ENCODE data around the gene CYBC1. TPM values are rescaled to one million over a fixed set of nuclear protein-coding genes. Genes with fewer than 3 reads are reported as not detected.
"Not testable (repeated sequence)": the region's sequence is repeated elsewhere in the genome, so short reads cannot be mapped to it uniquely, and the experiment has no call there.

CYBC1 gene
- polyA plus RNA-seq, 1 experiment: 118 TPM

DNA sequence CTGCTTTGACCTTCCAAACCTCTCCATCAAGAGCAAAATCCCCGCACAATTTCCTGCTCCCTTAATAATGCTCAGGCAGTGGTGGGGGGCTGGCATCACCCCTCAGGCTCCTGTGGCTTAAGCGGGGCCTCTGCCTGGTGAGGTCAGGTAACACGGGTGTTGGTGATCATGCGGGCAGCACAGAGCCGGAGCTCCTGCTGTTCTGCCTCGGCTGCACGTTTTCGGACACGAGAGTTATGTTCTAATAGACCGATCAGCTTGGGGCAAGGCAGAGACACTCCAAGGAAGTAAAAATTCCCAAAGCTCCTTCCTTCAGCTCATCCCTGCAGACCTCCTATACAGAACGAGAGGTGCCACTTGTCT, 14.0 kb upstream of the CYBC1 start:
- TF ChIP-seq, protein P1, sequence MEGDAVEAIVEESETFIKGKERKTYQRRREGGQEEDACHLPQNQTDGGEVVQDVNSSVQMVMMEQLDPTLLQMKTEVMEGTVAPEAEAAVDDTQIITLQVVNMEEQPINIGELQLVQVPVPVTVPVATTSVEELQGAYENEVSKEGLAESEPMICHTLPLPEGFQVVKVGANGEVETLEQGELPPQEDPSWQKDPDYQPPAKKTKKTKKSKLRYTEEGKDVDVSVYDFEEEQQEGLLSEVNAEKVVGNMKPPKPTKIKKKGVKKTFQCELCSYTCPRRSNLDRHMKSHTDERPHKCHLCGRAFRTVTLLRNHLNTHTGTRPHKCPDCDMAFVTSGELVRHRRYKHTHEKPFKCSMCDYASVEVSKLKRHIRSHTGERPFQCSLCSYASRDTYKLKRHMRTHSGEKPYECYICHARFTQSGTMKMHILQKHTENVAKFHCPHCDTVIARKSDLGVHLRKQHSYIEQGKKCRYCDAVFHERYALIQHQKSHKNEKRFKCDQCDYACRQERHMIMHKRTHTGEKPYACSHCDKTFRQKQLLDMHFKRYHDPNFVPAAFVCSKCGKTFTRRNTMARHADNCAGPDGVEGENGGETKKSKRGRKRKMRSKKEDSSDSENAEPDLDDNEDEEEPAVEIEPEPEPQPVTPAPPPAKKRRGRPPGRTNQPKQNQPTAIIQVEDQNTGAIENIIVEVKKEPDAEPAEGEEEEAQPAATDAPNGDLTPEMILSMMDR (IDR thresholded peaks at IDR 0.05; ENCODE audit: insufficient read depth, low read depth, low read length): no peak
- POLR2A ChIA-PET: no interaction called here
- Histone ChIP-seq H3K4me3 (ENCODE audit: low read depth, low read length) (no peak overlapping the region), H3K36me3 (ENCODE audit: control insufficient read depth, insufficient read depth, low read length) (peaks cover 43% of the 10 kb centered on the region), H3K27me3 (ENCODE audit: control insufficient read depth, insufficient read depth, low read length) (no peaks in the 10 kb centered on the region)
- no peak for DNase-seq (ENCODE audit: low read depth)
- CTCF ChIA-PET: no interaction called here

DNA sequence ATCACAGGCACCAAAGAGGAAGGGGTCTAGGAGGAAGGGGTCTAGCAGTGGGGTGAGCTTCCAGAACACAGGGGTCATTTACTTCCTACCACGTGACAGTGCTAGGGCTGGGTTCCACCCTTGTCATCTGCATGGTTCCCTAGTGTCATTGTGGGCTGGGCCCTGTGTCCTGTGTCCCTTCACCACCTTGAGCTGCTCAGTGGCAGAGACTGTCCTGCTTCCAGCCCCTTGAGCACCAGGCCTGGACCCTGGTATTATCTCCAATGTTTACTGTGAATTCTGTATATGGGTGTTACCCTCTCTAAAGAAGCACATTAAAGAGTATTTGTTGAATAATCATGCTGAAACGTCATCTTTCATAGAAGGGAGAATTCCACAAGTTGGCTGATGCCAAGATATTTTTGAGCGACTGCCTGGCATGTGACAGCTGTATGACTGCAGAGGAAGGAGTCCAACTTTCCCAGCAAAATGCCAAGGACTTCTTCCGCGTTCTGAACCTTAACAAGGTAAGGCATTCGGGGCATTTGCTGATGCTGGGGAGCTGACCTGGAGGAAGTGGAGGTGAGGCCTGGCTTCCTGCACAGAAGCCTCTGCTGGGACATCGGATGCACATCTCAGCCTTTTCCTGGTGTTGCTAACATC, 13.5 kb upstream of the CYBC1 start:
- no peak overlapping the region for H3K4me3 ChIP-seq (ENCODE audit: low read depth, low read length)
- ChIA-PET CTCF (interaction anchor here (1.2 kb wide), 1 partner anchor 28 kb away, joined by 4 read pairs; no protein-coding TSS in a partner anchor), POLR2A (no interaction called here)
- TF ChIP-seq, protein P1 (IDR thresholded peaks at IDR 0.05; ENCODE audit: insufficient read depth, low read depth, low read length): no peak
- H3K27me3 ChIP-seq (ENCODE audit: control insufficient read depth, insufficient read depth, low read length): no peaks in the 10 kb centered on the region
- no peak for DNase-seq (ENCODE audit: low read depth)
- peaks cover 40% of the 10 kb centered on the region for H3K36me3 ChIP-seq (ENCODE audit: control insufficient read depth, insufficient read depth, low read length)

DNA sequence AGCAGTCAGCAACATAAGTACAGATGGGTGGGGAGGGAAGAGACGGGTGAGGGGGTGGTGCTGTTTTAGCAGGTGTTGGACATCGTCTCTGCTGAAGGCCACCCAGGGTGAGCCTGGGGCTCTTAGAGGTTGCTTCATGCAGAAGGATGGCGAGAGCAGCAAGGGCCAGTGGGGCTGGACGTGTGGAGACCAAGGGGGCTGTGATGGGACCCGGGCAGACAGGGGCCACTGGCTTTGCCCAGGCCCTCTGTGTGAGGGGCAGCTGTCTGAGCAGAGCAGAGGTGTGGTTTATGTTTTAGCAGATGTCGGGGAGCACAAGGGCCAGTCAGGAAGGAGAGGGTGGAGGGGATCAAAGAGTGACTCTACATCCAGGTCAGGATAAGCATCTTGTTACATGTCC, 12.8 kb upstream of the CYBC1 start:
- DNase-seq (ENCODE audit: low read depth): no peak
- POLR2A ChIA-PET: no interaction called here
- no peaks in the 10 kb centered on the region for H3K27me3 ChIP-seq (ENCODE audit: control insufficient read depth, insufficient read depth, low read length)
- CTCF ChIA-PET: interaction anchor here (1.2 kb wide), 1 partner anchor 29 kb away, joined by 4 read pairs; no protein-coding TSS in a partner anchor
- H3K4me3 ChIP-seq (ENCODE audit: low read depth, low read length): no peak overlapping the region
- peaks cover 38% of the 10 kb centered on the region for H3K36me3 ChIP-seq (ENCODE audit: control insufficient read depth, insufficient read depth, low read length)
- TF ChIP-seq, protein P1 (IDR thresholded peaks at IDR 0.05; ENCODE audit: insufficient read depth, low read depth, low read length): no peak

DNA sequence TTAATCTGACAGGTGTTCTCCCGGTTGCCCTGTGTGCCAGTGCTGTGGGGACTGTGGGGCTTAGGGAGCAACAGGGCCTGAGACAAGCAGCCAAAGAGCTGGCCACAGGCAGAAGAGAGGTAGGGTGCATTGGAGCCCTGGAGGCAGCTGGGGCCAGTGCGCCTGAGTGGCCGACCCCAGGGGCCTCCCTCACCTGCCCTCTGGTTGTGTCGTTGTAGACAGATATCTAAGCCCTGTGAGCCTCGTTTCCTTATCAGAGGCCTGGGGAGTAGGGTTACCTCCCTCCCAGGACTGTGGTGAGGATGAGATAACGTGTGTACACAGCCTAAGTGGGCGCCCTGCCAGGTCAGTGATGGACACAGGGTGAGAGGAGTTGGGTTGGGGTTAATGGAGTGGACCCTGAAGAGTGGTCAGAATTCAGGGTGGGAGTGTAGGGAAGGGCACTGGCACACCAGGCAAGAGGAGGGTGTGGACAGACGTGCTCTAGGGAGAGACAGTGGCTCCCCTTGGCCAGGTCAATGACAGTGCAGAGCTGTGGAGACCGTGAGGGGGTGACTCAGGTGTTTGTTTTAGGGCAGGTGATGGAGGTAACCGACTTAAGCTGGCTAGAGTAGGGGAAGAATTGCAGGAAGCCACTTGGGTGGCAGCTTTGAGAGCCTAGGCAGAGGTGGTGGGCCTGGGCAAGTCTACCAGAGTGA, 11.4 kb upstream of the CYBC1 start:
- no peaks in the 10 kb centered on the region for H3K27me3 ChIP-seq (ENCODE audit: control insufficient read depth, insufficient read depth, low read length)
- ChIA-PET POLR2A (no interaction called here), CTCF (no interaction called here)
- no peak overlapping the region for H3K4me3 ChIP-seq (ENCODE audit: low read depth, low read length)
- TF ChIP-seq, protein P1 (IDR thresholded peaks at IDR 0.05; ENCODE audit: insufficient read depth, low read depth, low read length): no peak
- H3K36me3 ChIP-seq (ENCODE audit: control insufficient read depth, insufficient read depth, low read length): peaks cover 36% of the 10 kb centered on the region
- DNase-seq (ENCODE audit: low read depth): no peak

DNA sequence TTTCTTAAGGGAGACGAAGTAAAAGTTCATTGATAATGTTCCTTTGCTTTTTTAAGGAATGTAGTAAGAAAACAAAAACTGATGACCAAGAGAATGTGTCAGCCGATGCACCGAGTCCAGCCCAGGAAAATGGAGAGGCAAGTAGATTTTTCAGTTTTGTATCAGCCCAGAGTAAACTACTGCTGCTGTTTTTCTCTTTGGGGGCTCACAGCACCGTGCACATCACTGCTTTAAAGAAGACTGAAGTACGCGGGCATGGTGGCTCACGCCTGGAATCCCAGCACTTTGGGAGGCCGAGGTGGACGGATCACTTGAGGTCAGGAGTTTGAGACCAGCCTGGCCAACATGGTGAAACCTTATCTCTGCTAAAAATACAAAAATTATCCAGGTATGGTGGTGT, 9.4 kb upstream of the CYBC1 start:
- H3K36me3 ChIP-seq (ENCODE audit: control insufficient read depth, insufficient read depth, low read length): peaks cover 27% of the 10 kb centered on the region
- CTCF ChIA-PET; H3K4me3 ChIP-seq (ENCODE audit: low read depth, low read length); POLR2A ChIA-PET; DNase-seq (ENCODE audit: low read depth); H3K27me3 ChIP-seq (ENCODE audit: control insufficient read depth, insufficient read depth, low read length): not testable (repeated sequence)

All from BJ (cell line).